ENCODE results near the gene MCM7.

The MCM7 gene

GRCh38 chr7:100075418-100075817, 25.8 kb downstream of the MCM7 start:
- no peak for TF ChIP-seq EZH2phosphoT487 (IDR thresholded peaks at IDR 0.05; ENCODE audit: borderline replicate concordance)
- no peaks in the 10 kb centered on the region for H3K9me2 ChIP-seq (replicated peaks; ENCODE audit: low read depth, low read length)
- no peaks in the 10 kb centered on the region for H3K27me3 ChIP-seq (ENCODE audit: insufficient read depth, low read length, poor library complexity, severe bottlenecking)
- H3K4me2 ChIP-seq (ENCODE audit: low read depth, low read length, poor library complexity, severe bottlenecking): no peak overlapping the region
- H3K4me1 ChIP-seq (ENCODE audit: insufficient read depth, low read length, poor library complexity, severe bottlenecking): peaks cover 16% of the 10 kb centered on the region
- peaks cover 34% of the 10 kb centered on the region for H4K20me1 ChIP-seq (ENCODE audit: insufficient read depth, low read length, poor library complexity, severe bottlenecking)
- peaks cover 24% of the 10 kb centered on the region; the same call in 1 of the 2 replicates for H3K9me3 ChIP-seq (ENCODE audit: insufficient read depth, low read depth, low read length)
- H3K36me3 ChIP-seq (ENCODE audit: insufficient read depth, low read length): peaks cover 76% of the 10 kb centered on the region
- no peak overlapping the region for H3K4me3 ChIP-seq (ENCODE audit: low read length, poor library complexity, severe bottlenecking)
- no peaks in the 10 kb centered on the region for H3F3A ChIP-seq (ENCODE audit: low read depth)
- no peak overlapping the region for H2AFZ ChIP-seq (ENCODE audit: low read length)
- H3K79me2 ChIP-seq (ENCODE audit: insufficient read depth, low read length): peaks cover 42% of the 10 kb centered on the region
- H3K9ac ChIP-seq (ENCODE audit: low read depth, low read length, poor library complexity, severe bottlenecking): no peak overlapping the region

- Histone ChIP-seq H4K20me1 (ENCODE audit: insufficient read depth, low read length, poor library complexity, severe bottlenecking) (peaks cover 28% of the 10 kb centered on the region), H3K9me3 (ENCODE audit: insufficient read depth, low read depth, low read length) (peaks cover 24% of the 10 kb centered on the region; the same call in 1 of the 2 replicates), H3K27me3 (ENCODE audit: insufficient read depth, low read length, poor library complexity, severe bottlenecking) (no peaks in the 10 kb centered on the region), H3K9ac (ENCODE audit: low read depth, low read length, poor library complexity, severe bottlenecking) (no peak overlapping the region), H3K4me1 (ENCODE audit: insufficient read depth, low read length, poor library complexity, severe bottlenecking) (peaks cover 11% of the 10 kb centered on the region), H3K4me3 (ENCODE audit: low read length, poor library complexity, severe bottlenecking) (no peak overlapping the region), H3K79me2 (ENCODE audit: insufficient read depth, low read length) (peaks cover 36% of the 10 kb centered on the region), H3K36me3 (ENCODE audit: insufficient read depth, low read length) (peaks cover 82% of the 10 kb centered on the region), H3K4me2 (ENCODE audit: low read depth, low read length, poor library complexity, severe bottlenecking) (no peak overlapping the region), H2AFZ (ENCODE audit: low read length) (no peak overlapping the region), H3K9me2 (replicated peaks; ENCODE audit: low read depth, low read length) (no peaks in the 10 kb centered on the region), H3F3A (ENCODE audit: low read depth) (no peaks in the 10 kb centered on the region)
- TF ChIP-seq CTCF (conservative IDR thresholded peaks at IDR 0.05; ENCODE audit: low read length): no peak
- no peak for TF ChIP-seq EZH2phosphoT487 (IDR thresholded peaks at IDR 0.05; ENCODE audit: borderline replicate concordance)
Measured at GRCh38 chr7:100074841-100075240, 26.4 kb downstream of the MCM7 start.

GRCh38 chr7:100072462-100072861, 28.7 kb downstream of the MCM7 start:
- Histone ChIP-seq H3K9me2 (replicated peaks; ENCODE audit: low read depth, low read length) (no peaks in the 10 kb centered on the region), H3K36me3 (ENCODE audit: insufficient read depth, low read length) (peaks cover 76% of the 10 kb centered on the region), H3K27me3 (ENCODE audit: insufficient read depth, low read length, poor library complexity, severe bottlenecking) (no peaks in the 10 kb centered on the region), H3F3A (ENCODE audit: low read depth) (no peaks in the 10 kb centered on the region), H3K4me2 (ENCODE audit: low read depth, low read length, poor library complexity, severe bottlenecking) (no peak overlapping the region), H3K4me3 (ENCODE audit: low read length, poor library complexity, severe bottlenecking) (no peak overlapping the region), H3K9me3 (ENCODE audit: insufficient read depth, low read depth, low read length) (peaks cover 24% of the 10 kb centered on the region; the same call in 1 of the 2 replicates), H3K4me1 (ENCODE audit: insufficient read depth, low read length, poor library complexity, severe bottlenecking) (no peaks in the 10 kb centered on the region), H3K9ac (ENCODE audit: low read depth, low read length, poor library complexity, severe bottlenecking) (no peak overlapping the region), H4K20me1 (ENCODE audit: insufficient read depth, low read length, poor library complexity, severe bottlenecking) (peaks cover 9% of the 10 kb centered on the region), H3K79me2 (ENCODE audit: insufficient read depth, low read length) (peaks cover 14% of the 10 kb centered on the region; the same call in 1 of the 2 replicates), H2AFZ (ENCODE audit: low read length) (no peak overlapping the region)
- TF ChIP-seq EZH2phosphoT487 (IDR thresholded peaks at IDR 0.05; ENCODE audit: borderline replicate concordance): no peak
- TF ChIP-seq CTCF (conservative IDR thresholded peaks at IDR 0.05; ENCODE audit: low read length): no peak
